Measurements from ENCODE around the gene PPP2R3C. TPM values are rescaled to one million over a fixed set of nuclear protein-coding genes. Genes with fewer than 3 reads are reported as not detected.
"Not testable (repeated sequence)": the region's sequence is repeated elsewhere in the genome, so short reads cannot be mapped to it uniquely, and the experiment has no call there.

The PPP2R3C gene
- polyA plus RNA-seq, 1 experiment, result 11.3 TPM

DNA sequence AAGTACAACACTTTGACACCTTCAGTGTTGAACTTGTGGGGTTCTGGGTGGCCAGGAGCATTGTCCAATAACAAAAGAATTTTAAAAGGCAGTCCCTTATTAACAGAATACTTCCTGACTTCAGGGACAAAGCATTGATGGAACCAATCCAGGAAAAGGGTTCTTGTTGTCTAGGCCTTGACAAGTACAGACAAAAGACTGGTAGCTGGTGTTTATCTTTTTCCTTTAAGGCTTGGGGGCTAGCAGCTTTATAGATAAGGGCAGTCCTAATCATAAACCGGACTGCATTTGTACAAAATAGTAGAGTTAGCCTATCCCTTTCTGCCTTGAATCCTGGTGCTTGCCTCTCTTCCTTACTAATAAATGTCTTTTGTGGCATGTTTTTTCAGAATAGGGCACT lies 48.3 kb downstream of the PPP2R3C start:
- TF ChIP-seq, protein P1, sequence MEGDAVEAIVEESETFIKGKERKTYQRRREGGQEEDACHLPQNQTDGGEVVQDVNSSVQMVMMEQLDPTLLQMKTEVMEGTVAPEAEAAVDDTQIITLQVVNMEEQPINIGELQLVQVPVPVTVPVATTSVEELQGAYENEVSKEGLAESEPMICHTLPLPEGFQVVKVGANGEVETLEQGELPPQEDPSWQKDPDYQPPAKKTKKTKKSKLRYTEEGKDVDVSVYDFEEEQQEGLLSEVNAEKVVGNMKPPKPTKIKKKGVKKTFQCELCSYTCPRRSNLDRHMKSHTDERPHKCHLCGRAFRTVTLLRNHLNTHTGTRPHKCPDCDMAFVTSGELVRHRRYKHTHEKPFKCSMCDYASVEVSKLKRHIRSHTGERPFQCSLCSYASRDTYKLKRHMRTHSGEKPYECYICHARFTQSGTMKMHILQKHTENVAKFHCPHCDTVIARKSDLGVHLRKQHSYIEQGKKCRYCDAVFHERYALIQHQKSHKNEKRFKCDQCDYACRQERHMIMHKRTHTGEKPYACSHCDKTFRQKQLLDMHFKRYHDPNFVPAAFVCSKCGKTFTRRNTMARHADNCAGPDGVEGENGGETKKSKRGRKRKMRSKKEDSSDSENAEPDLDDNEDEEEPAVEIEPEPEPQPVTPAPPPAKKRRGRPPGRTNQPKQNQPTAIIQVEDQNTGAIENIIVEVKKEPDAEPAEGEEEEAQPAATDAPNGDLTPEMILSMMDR (IDR thresholded peaks at IDR 0.05; ENCODE audit: insufficient read depth, low read depth, low read length), result no peak
- peaks cover 6% of the 10 kb centered on the region; the same call in 1 of the 2 replicates for H3K36me3 ChIP-seq (ENCODE audit: control insufficient read depth, insufficient read depth, low read length)
- no peaks in the 10 kb centered on the region for H3K27me3 ChIP-seq (ENCODE audit: control insufficient read depth, insufficient read depth, low read length)
- ChIA-PET CTCF (no interaction called here), POLR2A (interaction anchor here (0.7 kb wide), 1 partner anchor 27 kb away, joined by 21 read pairs; the partner anchor contains the start of gene FAM177A1)
- no peak for DNase-seq (ENCODE audit: low read depth)
- H3K4me3 ChIP-seq (ENCODE audit: low read depth, low read length), result no peak overlapping the region

DNA sequence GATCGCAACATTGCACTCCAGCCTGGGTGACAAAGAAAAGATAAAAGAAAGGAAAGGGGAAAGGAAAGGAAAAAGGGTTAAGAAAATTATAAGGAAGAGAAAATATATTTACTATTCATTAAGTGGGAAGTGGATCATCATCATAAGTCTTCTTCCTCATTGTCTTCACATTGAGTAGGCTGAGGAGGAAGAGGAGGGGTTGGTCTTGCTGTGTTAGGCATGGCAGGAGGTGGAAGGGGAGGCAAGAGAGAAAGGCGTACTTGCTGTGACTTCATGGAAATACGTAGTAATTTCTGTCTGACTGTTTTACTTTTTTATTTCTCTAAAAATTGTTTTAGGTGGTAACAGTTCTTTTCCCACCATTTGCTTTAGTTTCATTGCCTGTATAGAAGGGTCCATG lies 49.6 kb downstream of the PPP2R3C start:
- no peak for DNase-seq (ENCODE audit: low read depth)
- Histone ChIP-seq H3K4me3 (ENCODE audit: low read depth, low read length) (no peak overlapping the region), H3K27me3 (ENCODE audit: control insufficient read depth, insufficient read depth, low read length) (no peaks in the 10 kb centered on the region), H3K36me3 (ENCODE audit: control insufficient read depth, insufficient read depth, low read length) (peaks cover 5% of the 10 kb centered on the region; the same call in 1 of the 2 replicates)
- CTCF ChIA-PET, result no interaction called here
- TF ChIP-seq, protein P1 (IDR thresholded peaks at IDR 0.05; ENCODE audit: insufficient read depth, low read depth, low read length), result no peak
- POLR2A ChIA-PET, result no interaction called here

DNA sequence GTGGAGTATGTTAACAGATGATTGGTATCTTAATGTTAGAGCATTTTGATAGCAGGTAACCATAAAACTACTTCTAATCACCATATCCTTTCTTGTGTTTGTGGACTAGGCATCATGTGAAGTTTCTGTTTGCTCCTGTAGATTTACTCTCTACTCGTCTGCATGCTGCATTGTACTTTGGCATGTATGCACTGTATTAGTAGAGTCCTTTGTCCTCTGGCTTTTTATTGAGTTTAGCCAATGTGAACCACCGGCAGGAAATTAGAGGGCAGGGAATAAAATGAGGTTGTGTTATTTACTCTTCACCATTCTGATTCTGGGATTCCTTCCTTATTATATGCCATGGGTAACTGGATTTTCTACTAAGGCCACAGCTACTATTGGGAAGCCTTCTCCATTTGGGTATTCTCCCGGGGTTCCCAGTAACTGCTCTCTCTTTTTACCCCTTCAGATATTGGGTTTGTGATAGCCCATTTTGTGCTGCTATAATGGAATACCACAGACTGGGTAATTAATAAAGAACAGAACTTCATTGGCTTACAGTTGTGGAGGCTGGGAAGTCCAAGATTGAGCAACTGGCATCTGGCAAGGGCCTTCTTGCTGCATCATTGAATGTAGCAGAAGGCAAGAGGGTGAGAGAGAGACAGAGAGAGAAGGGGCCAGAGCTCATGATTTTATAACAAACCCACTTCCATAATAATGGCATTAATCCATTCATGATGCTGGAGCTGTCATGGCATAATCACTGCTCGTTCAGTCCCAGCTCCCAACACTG lies 53.4 kb downstream of the PPP2R3C start:
- ChIA-PET POLR2A (no interaction called here), CTCF (no interaction called here)
- Histone ChIP-seq H3K36me3 (ENCODE audit: control insufficient read depth, insufficient read depth, low read length) (peaks cover 5% of the 10 kb centered on the region; the same call in 1 of the 2 replicates), H3K27me3 (ENCODE audit: control insufficient read depth, insufficient read depth, low read length) (no peaks in the 10 kb centered on the region), H3K4me3 (ENCODE audit: low read depth, low read length) (no peak overlapping the region)
- TF ChIP-seq, protein P1 (IDR thresholded peaks at IDR 0.05; ENCODE audit: insufficient read depth, low read depth, low read length), result no peak
- no peak for DNase-seq (ENCODE audit: low read depth)

DNA sequence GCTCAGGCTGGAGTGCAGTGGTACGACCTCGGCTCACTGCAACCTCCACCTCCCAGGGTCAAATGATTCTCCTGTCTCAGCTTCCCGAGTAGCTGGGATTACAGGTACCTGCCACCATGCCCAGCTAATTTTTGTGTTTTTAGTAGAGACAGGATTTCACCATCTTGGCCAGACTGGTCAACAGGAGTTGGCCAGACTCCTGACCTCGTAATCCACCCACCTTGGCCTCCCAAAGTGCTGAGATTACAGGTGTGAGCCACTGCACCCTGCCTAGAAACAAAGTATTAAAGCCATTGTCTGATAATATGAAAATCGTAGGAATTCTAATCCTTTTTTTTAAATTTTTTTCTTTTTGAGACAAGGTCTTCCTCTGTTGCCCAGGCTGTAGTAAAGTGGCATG lies 56.1 kb downstream of the PPP2R3C start:
- H3K36me3 ChIP-seq (ENCODE audit: control insufficient read depth, insufficient read depth, low read length); H3K4me3 ChIP-seq (ENCODE audit: low read depth, low read length); H3K27me3 ChIP-seq (ENCODE audit: control insufficient read depth, insufficient read depth, low read length); POLR2A ChIA-PET; DNase-seq (ENCODE audit: low read depth): not testable (repeated sequence)
- CTCF ChIA-PET, result interaction anchor here (0.7 kb wide), 1 partner anchor 356 kb away, joined by 3 read pairs; no protein-coding TSS in a partner anchor

DNA sequence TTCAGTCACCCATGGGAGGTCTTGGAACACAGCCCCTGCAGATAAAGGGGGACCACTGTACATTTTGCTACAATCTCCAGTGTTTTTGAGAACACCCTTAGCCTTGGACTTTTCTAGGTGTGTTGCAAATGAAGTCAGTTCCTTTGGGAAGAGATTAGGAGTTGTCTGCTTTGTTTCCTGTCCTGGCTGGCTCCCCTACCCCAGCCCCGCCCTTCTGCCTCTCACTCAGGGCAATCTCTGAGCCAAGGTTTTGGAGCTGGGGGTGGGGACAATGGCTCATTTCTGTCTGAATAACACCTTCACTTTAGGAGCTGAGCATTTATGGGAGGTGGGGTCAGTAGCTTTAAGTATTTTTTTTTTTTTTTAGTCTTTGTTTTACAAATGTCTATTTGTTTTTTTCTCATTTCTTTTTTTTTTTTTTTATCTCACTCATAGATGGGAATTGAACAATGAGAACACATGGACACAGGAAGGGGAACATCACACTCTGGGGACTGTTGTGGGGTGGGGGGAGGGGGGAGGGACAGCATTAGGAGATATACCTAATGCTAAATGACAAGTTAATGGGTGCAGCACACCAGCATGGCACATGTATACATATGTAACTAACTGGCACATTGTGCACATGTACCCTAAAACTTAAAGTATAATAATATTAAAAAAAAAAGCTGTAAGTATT lies 60.5 kb downstream of the PPP2R3C start:
- H3K27me3 ChIP-seq (ENCODE audit: control insufficient read depth, insufficient read depth, low read length); POLR2A ChIA-PET; CTCF ChIA-PET; H3K36me3 ChIP-seq (ENCODE audit: control insufficient read depth, insufficient read depth, low read length); DNase-seq (ENCODE audit: low read depth); H3K4me3 ChIP-seq (ENCODE audit: low read depth, low read length): not testable (repeated sequence)

DNA sequence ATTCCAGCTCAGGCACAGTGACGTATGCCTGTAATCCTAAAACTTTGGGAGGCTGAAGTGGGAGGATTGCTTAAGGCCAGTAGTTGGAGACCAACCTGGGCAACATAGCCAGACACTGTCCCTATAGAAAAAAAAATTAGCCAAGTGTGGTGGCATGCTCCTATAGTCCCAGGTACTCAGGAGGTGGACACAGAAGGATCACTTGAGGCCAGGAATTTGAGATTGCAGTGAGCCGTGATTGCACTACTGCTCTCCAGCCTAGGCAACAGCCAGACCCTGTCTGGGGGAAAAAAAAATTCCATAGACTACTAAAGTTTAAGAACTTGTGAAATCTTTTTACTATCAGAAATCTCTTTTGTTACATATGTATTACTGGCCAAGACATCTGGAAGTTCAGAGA lies 69.2 kb downstream of the PPP2R3C start:
- ChIA-PET CTCF (no interaction called here), POLR2A (no interaction called here)
- Histone ChIP-seq H3K36me3 (ENCODE audit: control insufficient read depth, insufficient read depth, low read length) (peaks cover 1% of the 10 kb centered on the region; the same call in 1 of the 2 replicates), H3K27me3 (ENCODE audit: control insufficient read depth, insufficient read depth, low read length) (no peaks in the 10 kb centered on the region), H3K4me3 (ENCODE audit: low read depth, low read length) (no peak overlapping the region)
- TF ChIP-seq, protein P1 (IDR thresholded peaks at IDR 0.05; ENCODE audit: insufficient read depth, low read depth, low read length), result no peak
- DNase-seq (ENCODE audit: low read depth), result no peak

Data from BJ (cell line).